Measurements from ENCODE around the gene ITGA3. TPM values are rescaled to one million over a fixed set of nuclear protein-coding genes. Genes with fewer than 3 reads are reported as not detected.
A peak's percentile ranks its signal among the peaks of the same experiment; 100 is the strongest.

Gene ITGA3
- total RNA-seq, 1 donor from 2014 or later: 50.8 TPM

GRCh38 chr17:50027881-50028735 is 27.8 kb upstream of the ITGA3 start:
- TF ChIP-seq POLR2AphosphoS5 (IDR thresholded peaks at IDR 0.05; ENCODE audit: insufficient read depth in 1 of 2, low read depth in 1 of 2) (no peak), POLR2A (IDR thresholded peaks at IDR 0.05) (no peak)
- TF ChIP-seq, protein P1, sequence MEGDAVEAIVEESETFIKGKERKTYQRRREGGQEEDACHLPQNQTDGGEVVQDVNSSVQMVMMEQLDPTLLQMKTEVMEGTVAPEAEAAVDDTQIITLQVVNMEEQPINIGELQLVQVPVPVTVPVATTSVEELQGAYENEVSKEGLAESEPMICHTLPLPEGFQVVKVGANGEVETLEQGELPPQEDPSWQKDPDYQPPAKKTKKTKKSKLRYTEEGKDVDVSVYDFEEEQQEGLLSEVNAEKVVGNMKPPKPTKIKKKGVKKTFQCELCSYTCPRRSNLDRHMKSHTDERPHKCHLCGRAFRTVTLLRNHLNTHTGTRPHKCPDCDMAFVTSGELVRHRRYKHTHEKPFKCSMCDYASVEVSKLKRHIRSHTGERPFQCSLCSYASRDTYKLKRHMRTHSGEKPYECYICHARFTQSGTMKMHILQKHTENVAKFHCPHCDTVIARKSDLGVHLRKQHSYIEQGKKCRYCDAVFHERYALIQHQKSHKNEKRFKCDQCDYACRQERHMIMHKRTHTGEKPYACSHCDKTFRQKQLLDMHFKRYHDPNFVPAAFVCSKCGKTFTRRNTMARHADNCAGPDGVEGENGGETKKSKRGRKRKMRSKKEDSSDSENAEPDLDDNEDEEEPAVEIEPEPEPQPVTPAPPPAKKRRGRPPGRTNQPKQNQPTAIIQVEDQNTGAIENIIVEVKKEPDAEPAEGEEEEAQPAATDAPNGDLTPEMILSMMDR (IDR thresholded peaks at IDR 0.05): no peak
- no peaks in the 10 kb centered on the region for H3K36me3 ChIP-seq
- H3K4me3 ChIP-seq: peak overlapping the region in 1 of 2 donors; percentile 44
- no peak overlapping the region for H3K27ac ChIP-seq
- no peak for DNase-seq (ENCODE audit: extremely low spot score in 2 of 2)
- H3K27me3 ChIP-seq: no peaks in the 10 kb centered on the region
- no peaks in the 10 kb centered on the region for H3K9me3 ChIP-seq
- intact Hi-C loops (cut with DNase I): loop anchor here (2.0 to 10.0 kb wide), 2 partner anchors 63 to 277 kb away; no protein-coding TSS in a partner anchor
- H3K4me1 ChIP-seq: peaks cover 21% of the 10 kb centered on the region

DNA sequence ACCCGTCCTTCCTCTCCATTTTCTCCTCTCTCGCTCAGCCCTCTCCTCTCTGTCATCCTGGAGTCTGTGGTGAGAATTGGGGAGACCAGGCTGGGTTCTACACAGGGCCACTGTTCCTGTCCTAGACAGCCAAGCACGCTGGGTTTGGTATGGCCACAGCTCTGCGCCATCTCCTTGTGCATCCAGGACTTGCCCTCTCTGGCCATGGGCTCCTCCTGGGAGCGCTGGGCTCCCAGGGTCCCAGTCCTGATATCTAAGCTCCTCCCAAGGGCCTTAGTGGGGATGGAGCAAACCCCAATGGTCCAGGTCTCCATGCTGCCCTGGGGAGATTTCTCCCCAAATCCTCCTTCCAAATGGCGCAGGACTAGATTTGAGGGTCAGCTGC is 27.2 kb upstream of the ITGA3 start:
- H3K36me3 ChIP-seq: no peaks in the 10 kb centered on the region
- intact Hi-C loops (cut with DNase I): loop anchor here (10.0 kb wide), 1 partner anchor 276 kb away; no protein-coding TSS in a partner anchor
- H3K4me3 ChIP-seq: no peak overlapping the region
- peaks cover 27% of the 10 kb centered on the region for H3K4me1 ChIP-seq
- H3K27me3 ChIP-seq: no peaks in the 10 kb centered on the region
- DNase-seq (ENCODE audit: extremely low spot score in 2 of 2): peak in 1 of 2 donors; percentile 81
- H3K27ac ChIP-seq: no peak overlapping the region
- no peaks in the 10 kb centered on the region for H3K9me3 ChIP-seq
- TF ChIP-seq POLR2A (IDR thresholded peaks at IDR 0.05): no peak
- TF ChIP-seq, protein P1 (IDR thresholded peaks at IDR 0.05): no peak
- TF ChIP-seq POLR2AphosphoS5 (IDR thresholded peaks at IDR 0.05; ENCODE audit: insufficient read depth in 1 of 2, low read depth in 1 of 2): no peak

GRCh38 chr17:50029185-50029584 is 26.7 kb upstream of the ITGA3 start:
- H3K9me3 ChIP-seq: no peaks in the 10 kb centered on the region
- H3K4me1 ChIP-seq: peaks cover 28% of the 10 kb centered on the region
- no peak overlapping the region for H3K27ac ChIP-seq
- H3K36me3 ChIP-seq: no peaks in the 10 kb centered on the region
- TF ChIP-seq POLR2AphosphoS5 (IDR thresholded peaks at IDR 0.05; ENCODE audit: insufficient read depth in 1 of 2, low read depth in 1 of 2): no peak
- TF ChIP-seq POLR2A (IDR thresholded peaks at IDR 0.05): no peak
- TF ChIP-seq, protein P1 (IDR thresholded peaks at IDR 0.05): no peak
- H3K27me3 ChIP-seq: no peaks in the 10 kb centered on the region
- intact Hi-C loops (cut with DNase I): loop anchor here (10.0 kb wide), 1 partner anchor 276 kb away; no protein-coding TSS in a partner anchor
- no peak overlapping the region for H3K4me3 ChIP-seq
- no peak for DNase-seq (ENCODE audit: extremely low spot score in 2 of 2)

- no peak for DNase-seq (ENCODE audit: extremely low spot score in 2 of 2)
- H3K36me3 ChIP-seq: no peaks in the 10 kb centered on the region
- intact Hi-C loops (cut with DNase I): no loop called here
- peaks cover 27% of the 10 kb centered on the region for H3K4me1 ChIP-seq
- no peak overlapping the region for H3K27ac ChIP-seq
- H3K27me3 ChIP-seq: no peaks in the 10 kb centered on the region
- no peaks in the 10 kb centered on the region for H3K9me3 ChIP-seq
- H3K4me3 ChIP-seq: no peak overlapping the region
- TF ChIP-seq, protein P1 (IDR thresholded peaks at IDR 0.05): no peak
- no peak for TF ChIP-seq POLR2A (IDR thresholded peaks at IDR 0.05)
- TF ChIP-seq POLR2AphosphoS5 (IDR thresholded peaks at IDR 0.05; ENCODE audit: insufficient read depth in 1 of 2, low read depth in 1 of 2): no peak
Measured at GRCh38 chr17:50033316-50033715, 22.6 kb upstream of the ITGA3 start.
